Progenitor cell of endocrine pancreas (in vitro differentiated cells): Measurements from ENCODE around the gene MAP4K4. TPM values are rescaled to one million over a fixed set of nuclear protein-coding genes. Genes with fewer than 3 reads are reported as not detected.

Experiments used
- DNase-seq: peaks from one replicate; pipeline ENCODE4 v3.0.0; 2021; ENCODE audit warnings: low spot score; ENCODE audit not compliant: unreplicated experiment
- H3K27ac Mint-ChIP-seq: 2 replicates; pipeline ENCODE4 v1.8.0; 2021; ENCODE audit warnings: mild to moderate bottlenecking, moderate library complexity, mixed read lengths
- H3K27me3 Mint-ChIP-seq: 2 replicates; pipeline ENCODE4 v1.8.0; 2021; ENCODE audit warnings: mixed read lengths
- H3K36me3 Mint-ChIP-seq: 2 replicates; pipeline ENCODE4 v1.8.0; 2022; ENCODE audit warnings: mixed read lengths; ENCODE audit not compliant: insufficient read depth
- H3K4me1 Mint-ChIP-seq: 2 replicates; pipeline ENCODE4 v1.8.0; 2021; ENCODE audit warnings: low read depth, mixed read lengths
- H3K4me3 Mint-ChIP-seq: 2 replicates; pipeline ENCODE4 v1.8.0; 2021; ENCODE audit warnings: low read depth, mild to moderate bottlenecking, moderate library complexity, mixed read lengths
- H3K9me3 Mint-ChIP-seq: 2 replicates; pipeline ENCODE4 v1.8.0; 2021; ENCODE audit warnings: low read depth, mixed read lengths
- total RNA-seq: library from RNA; stranded (reverse); gene quantifications from 2 replicates; pipeline ENCODE4 v1.2.1, GENCODE V29; 2021
- TF ChIP-seq, protein P1 (sequence below): fragments of 200-600 bp; sonication (generic); IDR thresholded peaks from one replicate; pipeline ENCODE4 v1.5.0; 2021; ENCODE audit warnings: antibody characterized with exemption, mild to moderate bottlenecking; ENCODE audit not compliant: unreplicated experiment

The MAP4K4 gene
- total RNA-seq, 1 donor from 2014 or later, result 171 TPM

DNA sequence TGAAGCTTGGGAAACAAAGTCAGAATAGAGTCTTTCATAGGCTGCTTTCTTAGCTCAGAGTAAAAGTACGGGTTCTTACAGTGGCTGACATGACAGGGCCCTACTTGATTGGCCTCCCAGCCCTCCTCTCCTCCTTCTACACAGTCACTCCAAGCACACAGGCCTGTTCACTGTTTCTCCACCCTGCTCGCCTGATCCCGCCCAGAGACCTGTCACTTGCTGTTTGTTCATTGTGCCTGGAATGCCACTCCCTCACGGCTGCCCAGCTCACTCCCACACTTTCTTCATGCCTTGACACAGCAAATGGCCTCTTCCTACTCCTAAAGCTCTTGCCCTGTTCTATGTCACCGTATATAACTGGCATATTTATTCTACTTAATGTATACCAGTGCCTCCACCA, 104.8 kb downstream of the MAP4K4 start:
- H3K4me3 Mint-ChIP-seq, result no peak overlapping the region
- no peaks in the 10 kb centered on the region for H3K9me3 Mint-ChIP-seq
- no peak for DNase-seq
- peaks cover 43% of the 10 kb centered on the region for H3K4me1 Mint-ChIP-seq
- H3K27ac Mint-ChIP-seq, result peak overlapping the region; percentile 67
- TF ChIP-seq, protein P1, sequence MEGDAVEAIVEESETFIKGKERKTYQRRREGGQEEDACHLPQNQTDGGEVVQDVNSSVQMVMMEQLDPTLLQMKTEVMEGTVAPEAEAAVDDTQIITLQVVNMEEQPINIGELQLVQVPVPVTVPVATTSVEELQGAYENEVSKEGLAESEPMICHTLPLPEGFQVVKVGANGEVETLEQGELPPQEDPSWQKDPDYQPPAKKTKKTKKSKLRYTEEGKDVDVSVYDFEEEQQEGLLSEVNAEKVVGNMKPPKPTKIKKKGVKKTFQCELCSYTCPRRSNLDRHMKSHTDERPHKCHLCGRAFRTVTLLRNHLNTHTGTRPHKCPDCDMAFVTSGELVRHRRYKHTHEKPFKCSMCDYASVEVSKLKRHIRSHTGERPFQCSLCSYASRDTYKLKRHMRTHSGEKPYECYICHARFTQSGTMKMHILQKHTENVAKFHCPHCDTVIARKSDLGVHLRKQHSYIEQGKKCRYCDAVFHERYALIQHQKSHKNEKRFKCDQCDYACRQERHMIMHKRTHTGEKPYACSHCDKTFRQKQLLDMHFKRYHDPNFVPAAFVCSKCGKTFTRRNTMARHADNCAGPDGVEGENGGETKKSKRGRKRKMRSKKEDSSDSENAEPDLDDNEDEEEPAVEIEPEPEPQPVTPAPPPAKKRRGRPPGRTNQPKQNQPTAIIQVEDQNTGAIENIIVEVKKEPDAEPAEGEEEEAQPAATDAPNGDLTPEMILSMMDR, result no peak
- no peaks in the 10 kb centered on the region for H3K27me3 Mint-ChIP-seq
- H3K36me3 Mint-ChIP-seq, result no peaks in the 10 kb centered on the region

DNA sequence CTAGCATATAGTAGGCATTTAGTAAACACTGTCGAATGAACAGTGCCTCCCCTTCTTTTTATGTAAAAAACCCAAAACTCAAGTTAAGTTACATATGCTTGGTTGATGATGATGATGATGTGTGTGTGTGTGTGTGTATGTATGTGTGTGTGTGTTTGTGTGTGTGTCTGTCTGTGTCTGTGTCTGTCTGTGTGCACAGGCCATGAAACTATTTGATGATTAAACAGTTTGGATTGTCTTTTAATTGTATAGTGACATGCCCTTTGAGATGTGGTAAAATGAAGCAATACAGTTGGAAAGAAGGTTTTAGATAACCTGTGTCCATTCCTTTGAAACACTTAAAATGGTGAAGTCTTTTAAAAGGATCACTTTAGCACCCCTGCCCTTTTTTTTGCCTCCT, 105.6 kb downstream of the MAP4K4 start:
- Mint-ChIP-seq H3K9me3 (no peaks in the 10 kb centered on the region), H3K4me3 (no peak overlapping the region), H3K4me1 (peaks cover 51% of the 10 kb centered on the region), H3K27me3 (no peaks in the 10 kb centered on the region), H3K36me3 (no peaks in the 10 kb centered on the region), H3K27ac (peak overlapping the region; percentile 87)
- no peak for DNase-seq
- TF ChIP-seq, protein P1, result no peak

DNA sequence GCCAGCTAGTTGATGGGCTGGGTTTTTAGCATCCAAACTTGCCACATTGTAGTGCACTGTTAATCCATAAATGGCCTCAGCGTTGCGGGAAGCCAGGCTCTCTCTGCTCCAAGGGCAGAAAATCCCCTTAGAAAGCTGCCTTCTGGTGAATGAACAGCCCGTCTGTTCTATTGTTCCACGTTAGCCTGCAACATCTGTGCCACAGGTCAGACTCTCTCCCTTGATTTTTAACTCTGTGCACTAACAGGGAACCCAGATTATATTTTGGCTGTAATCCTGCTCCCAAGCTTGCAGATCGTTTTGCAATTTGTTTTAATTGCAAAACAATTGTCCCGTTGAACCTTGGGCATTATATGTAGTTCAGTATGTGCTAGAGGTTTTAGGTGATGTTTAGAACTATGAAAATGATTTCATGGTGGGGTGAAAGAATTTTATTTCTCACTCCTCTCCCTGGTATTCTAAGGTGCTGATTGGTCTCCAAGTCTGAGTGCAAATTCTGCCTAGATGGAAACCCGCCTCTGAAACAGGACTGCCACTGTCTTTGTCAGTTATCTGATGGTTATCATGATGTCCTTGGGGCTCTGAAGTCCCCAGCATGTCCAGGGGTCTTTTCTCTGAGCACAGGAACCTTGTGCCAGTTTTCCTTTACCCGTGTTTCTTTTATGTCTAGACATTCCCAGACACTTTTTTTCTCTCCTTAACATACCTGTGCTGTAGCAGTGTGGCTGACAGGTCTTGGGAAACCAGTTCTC, 106.6 kb downstream of the MAP4K4 start:
- H3K27ac Mint-ChIP-seq, result peak overlapping the region; percentile 87
- no peak for DNase-seq
- no peaks in the 10 kb centered on the region for H3K36me3 Mint-ChIP-seq
- no peaks in the 10 kb centered on the region for H3K27me3 Mint-ChIP-seq
- H3K4me3 Mint-ChIP-seq, result no peak overlapping the region
- H3K4me1 Mint-ChIP-seq, result peaks cover 54% of the 10 kb centered on the region
- no peaks in the 10 kb centered on the region for H3K9me3 Mint-ChIP-seq
- TF ChIP-seq, protein P1, result no peak

DNA sequence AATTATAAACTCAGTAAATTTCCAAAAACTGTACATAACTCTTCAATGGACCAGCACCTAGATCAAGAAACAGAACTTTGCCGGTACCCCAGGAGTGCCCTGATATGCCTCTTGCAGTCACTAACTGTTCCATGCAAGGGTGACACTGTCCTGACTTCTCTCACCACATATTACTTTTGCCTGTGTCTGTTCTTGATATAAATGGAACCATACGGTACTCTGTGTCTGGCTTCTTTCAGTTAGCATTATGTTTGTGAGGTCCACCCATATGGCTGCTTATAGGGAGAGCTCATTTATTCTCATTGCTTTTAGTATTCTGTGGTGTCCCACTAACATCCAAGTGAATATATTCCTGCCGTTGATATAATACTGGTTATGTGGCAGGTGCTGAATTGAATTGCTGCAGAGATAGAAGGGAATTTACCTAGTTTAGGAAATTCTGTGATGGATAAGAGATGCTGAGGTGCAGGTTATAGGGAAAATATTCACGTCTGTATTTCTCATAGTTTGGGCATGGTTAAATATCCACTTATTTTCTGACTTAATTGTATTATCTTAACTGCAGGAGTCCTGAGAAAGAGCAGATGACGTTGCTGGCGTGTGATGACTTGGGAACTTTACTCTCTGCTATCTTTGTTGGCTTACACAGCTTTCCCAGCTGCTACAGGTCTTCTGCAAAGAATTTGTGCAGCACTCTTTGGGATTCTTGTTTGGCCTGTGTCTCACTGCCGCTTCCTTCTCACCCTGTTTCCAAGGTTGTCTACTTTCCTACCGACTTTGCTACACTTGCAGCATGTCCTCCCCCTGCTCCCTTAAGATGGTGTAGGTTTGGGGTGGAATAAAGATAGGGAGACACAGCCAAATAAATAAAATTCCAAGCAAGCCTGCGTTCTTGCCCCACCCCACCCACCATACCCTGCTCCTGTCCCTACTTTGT, 107.9 kb downstream of the MAP4K4 start:
- Mint-ChIP-seq H3K27me3 (no peaks in the 10 kb centered on the region), H3K9me3 (no peaks in the 10 kb centered on the region), H3K4me3 (peak overlapping the region; percentile 10), H3K27ac (peak overlapping the region; percentile 67), H3K4me1 (peaks cover 54% of the 10 kb centered on the region), H3K36me3 (no peaks in the 10 kb centered on the region)
- TF ChIP-seq, protein P1, result no peak
- DNase-seq, result no peak

DNA sequence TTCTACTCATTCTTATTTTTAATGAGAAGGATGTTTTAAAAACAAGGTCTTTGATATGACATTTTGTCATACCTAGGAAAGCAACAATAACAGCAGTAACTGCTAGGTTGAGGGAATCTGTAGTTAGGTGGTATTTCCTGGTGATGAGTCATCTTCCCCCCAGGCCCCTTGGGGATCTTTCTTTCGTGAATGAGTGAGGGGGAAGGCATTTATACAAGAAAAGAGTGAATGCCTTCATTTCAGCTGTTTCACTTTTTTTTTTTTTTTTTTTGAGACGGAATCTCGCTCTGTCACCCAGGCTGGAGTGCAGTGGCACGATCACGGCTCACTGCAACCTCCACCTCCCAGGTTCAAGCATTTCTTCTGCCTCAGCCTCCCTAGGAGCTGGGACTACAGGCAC, 108.6 kb downstream of the MAP4K4 start:
- H3K9me3 Mint-ChIP-seq, result no peaks in the 10 kb centered on the region
- peak overlapping the region; percentile 67 for H3K27ac Mint-ChIP-seq
- H3K4me1 Mint-ChIP-seq, result peaks cover 52% of the 10 kb centered on the region
- no peaks in the 10 kb centered on the region for H3K27me3 Mint-ChIP-seq
- no peak overlapping the region for H3K4me3 Mint-ChIP-seq
- no peaks in the 10 kb centered on the region for H3K36me3 Mint-ChIP-seq
- TF ChIP-seq, protein P1, result no peak
- DNase-seq, result no peak
